Kidney (tissue), 14 donors: Measurements from ENCODE around the gene CERK. TPM values are rescaled to one million over a fixed set of nuclear protein-coding genes. Genes with fewer than 3 reads are reported as not detected.
"Not testable (repeated sequence)": the region's sequence is repeated elsewhere in the genome, so short reads cannot be mapped to it uniquely, and the experiment has no call there.

ENCODE experiments used
- DNase-seq, 5 donors: peaks; one replicate each; pipeline ENCODE4 v3.0.0-alpha.2; 2013 to 2020
- FAIRE-seq: peaks from 2 replicates; lab custom pipeline; 2012; peaks lifted over from hg19 to GRCh38; lab: Jason Lieb, UNC
- H3K27ac ChIP-seq, 2 donors: one replicate each; pipeline ENCODE4 v1.7.0; 2013; ENCODE audit warnings: low read depth in 2 of 2, low read length in 2 of 2, inconsistent platforms in 1 of 2
- H3K27me3 ChIP-seq: one replicate; pipeline ENCODE4 v1.7.1; 2013; ENCODE audit warnings: low read length, inconsistent platforms; ENCODE audit not compliant: control insufficient read depth, insufficient read depth
- H3K36me3 ChIP-seq, 3 donors: one replicate each; pipeline versions ENCODE4 v1.7.0 to v1.7.1; 2013; ENCODE audit warnings: low read length in 3 of 3, control low read depth in 1 of 3, inconsistent platforms in 1 of 3; ENCODE audit not compliant: insufficient read depth in 3 of 3, control insufficient read depth in 2 of 3
- H3K4me1 ChIP-seq, 3 donors: one replicate each; pipeline versions ENCODE4 v1.7.0 to v1.7.1; 2013; ENCODE audit warnings: low read length in 3 of 3, inconsistent platforms in 1 of 3, low read depth in 1 of 3; ENCODE audit not compliant: control insufficient read depth in 2 of 3, insufficient read depth in 2 of 3
- H3K4me3 ChIP-seq, 3 donors: one replicate each; pipeline versions ENCODE4 v1.7.0 to v1.8.1; 2013; ENCODE audit warnings: low read length in 3 of 3, control low read depth in 1 of 3, inconsistent platforms in 1 of 3
- H3K9ac ChIP-seq, 3 donors: one replicate each; pipeline versions ENCODE4 v1.7.0 to v1.7.1; 2013; ENCODE audit warnings: low read length in 3 of 3, control low read depth in 1 of 3, inconsistent platforms in 1 of 3
- H3K9me3 ChIP-seq, 3 donors: one replicate each; pipeline versions ENCODE4 v1.7.0 to v1.7.1; 2013; ENCODE audit warnings: low read length in 3 of 3, control low read depth in 1 of 3, inconsistent platforms in 1 of 3; ENCODE audit not compliant: control insufficient read depth in 2 of 3, insufficient read depth in 1 of 3
- intact Hi-C: fragments of 100-400 bp; cut with DNase I; formaldehyde crosslinking; loops from one replicate; pipeline ENCODE4 v1.11.1; 2022
- polyA plus RNA-seq: library from polyadenylated mRNA; stranded (reverse); fragments of 350-450 nt; fragmentation: Illumina TruSeq; extraction: RNeasy Lipid Tissue Mini Kit (QIAGEN cat#74804); gene quantifications from one replicate; pipeline ENCODE4 v1.2.3, GENCODE V29; 2014; ENCODE audit warnings: low read depth, low replicate concordance; ENCODE audit not compliant: insufficient read depth
- total RNA-seq: library from RNA; stranded (reverse); fragmentation: NEBNext Ultra II Directional; extraction: Animal tissue kit (Norgen Biotek cat#: 25700); gene quantifications from one replicate; pipeline ENCODE4 v1.2.1, GENCODE V29; 2021
- TF ChIP-seq, protein P1 (sequence below): IDR thresholded peaks from 3 replicates; pipeline ENCODE4 v1.5.1; 2012; ENCODE audit warnings: mild to moderate bottlenecking, moderate library complexity, borderline replicate concordance; ENCODE audit not compliant: insufficient read depth; ENCODE audit errors: extremely low read depth
- donor health status: control.
- donor health status: control.
- donor health status: control.
- donor health status: control.
- donor health status: control.
- donor health status: DM: yes; HTN: yes; CAD: no.
- donor health status: Normal renal cell carcinoma (clear cell type).

Gene CERK
- total and polyA plus RNA-seq, 2 donors from 2014 or later: 21.6 to 28.2 TPM

DNA sequence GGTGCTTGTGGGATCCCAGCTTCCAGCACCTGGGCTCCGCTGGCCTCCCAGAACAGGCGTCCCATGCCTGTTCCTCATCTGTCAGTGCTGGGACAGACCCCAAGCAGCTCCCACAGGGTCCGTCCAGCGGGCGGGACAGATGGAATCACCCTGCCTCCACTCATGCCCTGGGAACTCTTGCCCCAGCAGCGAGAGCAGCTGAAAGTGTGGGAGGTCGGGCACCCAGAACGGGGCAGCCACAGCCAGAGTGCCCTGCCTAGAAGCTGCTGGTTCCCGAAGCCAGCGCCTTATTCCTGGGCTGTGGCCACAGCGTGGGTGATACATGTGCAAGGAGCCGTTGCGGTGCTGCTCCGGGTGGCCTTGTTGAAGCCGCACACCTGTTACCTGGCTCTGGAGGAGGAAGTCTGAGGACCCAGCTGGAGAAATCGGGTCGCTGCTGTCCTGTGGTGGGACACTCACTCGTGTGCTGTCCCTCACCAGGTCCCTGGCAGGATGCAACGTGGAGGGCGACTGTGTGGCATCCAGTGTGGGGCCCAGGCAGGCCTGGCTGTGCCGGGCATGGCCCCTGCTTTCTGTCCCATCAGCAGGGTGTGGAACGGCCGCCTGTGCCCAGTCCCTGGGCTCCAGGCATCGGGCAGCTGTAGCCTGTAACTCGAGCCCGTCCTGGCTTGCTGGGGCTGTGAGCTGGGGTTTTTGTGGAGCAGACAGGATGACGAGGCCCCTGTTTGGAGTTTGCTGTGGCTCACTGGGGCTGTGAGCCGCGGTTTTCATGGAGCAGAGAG lies 101.6 kb downstream of the CERK start:
- TF ChIP-seq, protein P1, sequence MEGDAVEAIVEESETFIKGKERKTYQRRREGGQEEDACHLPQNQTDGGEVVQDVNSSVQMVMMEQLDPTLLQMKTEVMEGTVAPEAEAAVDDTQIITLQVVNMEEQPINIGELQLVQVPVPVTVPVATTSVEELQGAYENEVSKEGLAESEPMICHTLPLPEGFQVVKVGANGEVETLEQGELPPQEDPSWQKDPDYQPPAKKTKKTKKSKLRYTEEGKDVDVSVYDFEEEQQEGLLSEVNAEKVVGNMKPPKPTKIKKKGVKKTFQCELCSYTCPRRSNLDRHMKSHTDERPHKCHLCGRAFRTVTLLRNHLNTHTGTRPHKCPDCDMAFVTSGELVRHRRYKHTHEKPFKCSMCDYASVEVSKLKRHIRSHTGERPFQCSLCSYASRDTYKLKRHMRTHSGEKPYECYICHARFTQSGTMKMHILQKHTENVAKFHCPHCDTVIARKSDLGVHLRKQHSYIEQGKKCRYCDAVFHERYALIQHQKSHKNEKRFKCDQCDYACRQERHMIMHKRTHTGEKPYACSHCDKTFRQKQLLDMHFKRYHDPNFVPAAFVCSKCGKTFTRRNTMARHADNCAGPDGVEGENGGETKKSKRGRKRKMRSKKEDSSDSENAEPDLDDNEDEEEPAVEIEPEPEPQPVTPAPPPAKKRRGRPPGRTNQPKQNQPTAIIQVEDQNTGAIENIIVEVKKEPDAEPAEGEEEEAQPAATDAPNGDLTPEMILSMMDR: no peak
- intact Hi-C loops: no loop called here
- Histone ChIP-seq H3K9ac (no peak overlapping the region), H3K36me3 (no peaks in the 10 kb centered on the region), H3K27ac (no peak overlapping the region), H3K9me3 (no peaks in the 10 kb centered on the region), H3K4me1 (peaks cover 0 to 13% (median 2%) of the 10 kb centered on the region in 3 donors), H3K4me3 (no peak overlapping the region), H3K27me3 (no peaks in the 10 kb centered on the region)
- peak in 2 of 5 donors; percentile 33 to 48 for DNase-seq
- FAIRE-seq: no peak

DNA sequence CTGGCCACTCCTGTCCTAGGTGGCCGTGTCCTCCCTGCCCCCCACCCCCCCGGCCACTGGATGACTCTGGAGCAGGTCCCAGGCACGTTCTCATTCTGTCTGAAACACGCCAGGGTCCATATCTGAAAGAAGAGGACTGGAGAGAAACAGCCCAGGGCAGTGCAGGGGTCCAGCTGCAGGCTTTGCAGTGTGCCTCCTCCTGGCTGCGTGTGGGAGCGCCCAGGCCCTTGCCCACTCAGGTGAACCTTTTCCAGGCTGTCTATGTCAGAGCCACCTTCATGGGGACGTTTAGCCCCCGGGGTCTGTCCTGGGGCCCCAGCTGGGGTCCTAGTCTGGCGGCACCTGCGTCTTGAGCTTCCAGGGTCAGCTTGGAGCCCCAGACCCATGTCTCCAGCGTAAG lies 102.3 kb downstream of the CERK start:
- FAIRE-seq: no peak
- peaks cover 0 to 11% (median 2%) of the 10 kb centered on the region in 3 donors for H3K4me1 ChIP-seq
- TF ChIP-seq, protein P1: no peak

DNA sequence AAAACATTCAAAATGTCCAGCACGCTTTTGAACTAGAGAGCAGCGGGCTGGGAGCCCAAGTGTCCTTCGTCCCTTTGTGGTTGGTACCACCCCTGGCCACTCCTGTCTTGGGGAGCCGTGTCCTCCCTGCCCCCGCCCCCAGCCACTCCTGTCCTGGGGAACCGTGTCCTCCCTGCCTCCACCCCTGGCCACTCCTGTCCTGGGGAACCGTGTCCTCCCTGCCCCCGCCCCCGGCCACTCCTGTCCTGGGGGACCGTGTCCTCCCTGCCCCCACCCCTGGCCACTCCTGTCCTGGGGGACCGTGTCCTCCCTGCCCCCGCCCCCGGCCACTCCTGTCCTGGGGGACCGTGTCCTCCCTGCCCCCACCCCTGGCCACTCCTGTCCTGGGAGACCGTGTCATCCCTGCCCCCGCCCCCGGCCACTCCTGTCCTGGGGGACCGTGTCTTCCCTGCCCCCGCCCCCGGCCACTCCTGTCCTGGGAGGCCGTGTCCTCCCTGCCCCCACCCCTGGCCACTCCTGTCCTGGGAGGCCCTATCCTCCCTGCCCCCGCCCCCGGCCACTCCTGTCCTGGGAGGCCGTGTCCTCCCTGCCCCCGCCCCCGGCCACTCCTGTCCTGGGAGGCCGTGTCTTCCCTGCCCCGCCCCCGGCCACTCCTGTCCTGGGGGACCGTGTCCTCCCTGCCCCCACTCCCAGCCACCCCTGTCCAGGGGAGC lies 102.9 kb downstream of the CERK start:
- H3K9me3 ChIP-seq, intact Hi-C loops, H3K27ac ChIP-seq, H3K27me3 ChIP-seq, H3K9ac ChIP-seq, H3K4me3 ChIP-seq, FAIRE-seq, H3K36me3 ChIP-seq: not testable (repeated sequence)
- DNase-seq: peak in 2 of 5 donors; percentile 86 to 87
- H3K4me1 ChIP-seq: peaks cover 0 to 11% (median 2%) of the 10 kb centered on the region in 3 donors

More for the DNA sequence above, 102.3 kb downstream of the CERK start:
- peak in 1 of 5 donors; percentile 47 for DNase-seq
- Histone ChIP-seq H3K9ac (no peak overlapping the region), H3K4me3 (no peak overlapping the region), H3K9me3 (no peaks in the 10 kb centered on the region), H3K36me3 (no peaks in the 10 kb centered on the region), H3K27me3 (no peaks in the 10 kb centered on the region), H3K27ac (no peak overlapping the region)
- intact Hi-C loops: no loop called here

Other genes starting within 250 kb of the CERK start
- 49.9 TPM for gene CELSR1, start 200.6 kb downstream of the CERK start, total RNA-seq
- gene CELSR1, start 200.6 kb downstream of the CERK start, polyA plus RNA-seq: 15.7 TPM
- gene GRAMD4, start 117.9 kb downstream of the CERK start, total RNA-seq: 58.2 TPM
- 12.1 TPM for gene GRAMD4, start 117.9 kb downstream of the CERK start, polyA plus RNA-seq
- 39.4 TPM for gene TBC1D22A, start 24.4 kb upstream of the CERK start, total RNA-seq
- 24.6 TPM for gene TBC1D22A, start 24.4 kb upstream of the CERK start, polyA plus RNA-seq